Endodermal cell (in vitro differentiated cells): ENCODE results near the gene TAAR8. TPM values are rescaled to one million over a fixed set of nuclear protein-coding genes. Genes with fewer than 3 reads are reported as not detected.

Experiments used
- DNase-seq: peaks from one replicate; pipeline ENCODE4 v3.0.0-alpha.2; 2017
- H3K27ac ChIP-seq: 2 replicates; pipeline ENCODE4 v1.5.1; 2013; ENCODE audit warnings: mild to moderate bottlenecking, low read depth, low read length, moderate library complexity
- H3K27me3 ChIP-seq: 2 replicates; pipeline ENCODE4 v1.6.1; 2013; ENCODE audit warnings: mild to moderate bottlenecking, low read length, moderate library complexity; ENCODE audit not compliant: insufficient read depth, control insufficient read depth, poor library complexity, severe bottlenecking
- H3K36me3 ChIP-seq: 2 replicates; pipeline ENCODE4 v1.7.0; 2013; ENCODE audit warnings: mild to moderate bottlenecking, low read length, moderate library complexity; ENCODE audit not compliant: control insufficient read depth, insufficient read depth
- H3K4me1 ChIP-seq: one replicate; pipeline ENCODE4 v1.7.0; 2013; ENCODE audit warnings: low read length; ENCODE audit not compliant: control insufficient read depth, insufficient read depth
- H3K4me3 ChIP-seq: 2 replicates; pipeline ENCODE4 v1.5.1; 2013; ENCODE audit warnings: mild to moderate bottlenecking, low read length, moderate library complexity
- H3K9ac ChIP-seq: 2 replicates; pipeline ENCODE4 v1.6.1; 2013; ENCODE audit warnings: mild to moderate bottlenecking, low read length, moderate library complexity; ENCODE audit not compliant: poor library complexity, severe bottlenecking; ENCODE audit errors: extremely low read depth
- H3K9me3 ChIP-seq: 2 replicates; pipeline ENCODE4 v1.6.1; 2013; ENCODE audit warnings: mild to moderate bottlenecking, low read length, moderate library complexity; ENCODE audit not compliant: control insufficient read depth
- H3K27ac Mint-ChIP-seq: 2 replicates; pipeline ENCODE4 v1.8.0; 2020; ENCODE audit warnings: mixed read lengths
- H3K27me3 Mint-ChIP-seq: 2 replicates; pipeline ENCODE4 v1.8.0; 2021; ENCODE audit warnings: mild to moderate bottlenecking, mixed read lengths; ENCODE audit not compliant: insufficient read depth
- H3K36me3 Mint-ChIP-seq: 2 replicates; pipeline ENCODE4 v1.8.0; 2020; ENCODE audit warnings: low read depth, mixed read lengths
- H3K4me1 Mint-ChIP-seq: 2 replicates; pipeline ENCODE4 v1.8.0; 2020; ENCODE audit warnings: mixed read lengths
- H3K4me3 Mint-ChIP-seq: 2 replicates; pipeline ENCODE4 v1.8.0; 2020; ENCODE audit warnings: mild to moderate bottlenecking, moderate library complexity, mixed read lengths
- H3K9me3 Mint-ChIP-seq: 2 replicates; pipeline ENCODE4 v1.8.0; 2020; ENCODE audit warnings: mild to moderate bottlenecking, mixed read lengths
- CTCF ChIP-seq: fragments of 200-600 bp; sonication (generic); conservative IDR thresholded peaks from 2 replicates; pipeline ENCODE4 v1.5.0; 2021; ENCODE audit warnings: antibody characterized with exemption, mild to moderate bottlenecking
- WGBS, 2 experiments: methylation state at CpG; one replicate each; pipeline versions ENCODE4 v1.1.5 to v1.1.7; 2013; ENCODE audit warnings: missing lambda C conversion rate in 2 of 2, mixed read lengths in 1 of 2; ENCODE audit not compliant: insufficient coverage in 1 of 2, insufficient read length in 1 of 2; 5-methylcytosine and 5-hydroxymethylcytosine counted together
- total RNA-seq, 2 donors: library from RNA; stranded (reverse); fragmentation: NEBNext Ultra II Directional in 1 of 2; extraction: Animal tissue kit (Norgen Biotek cat#: 25700) in 1 of 2; gene quantifications; 2 replicates in 1 of 2; 3 replicates in 1 of 2; pipeline ENCODE4 v1.2.1, GENCODE V29; 2021

The TAAR8 gene
- total RNA-seq, 2 donors from 2014 or later: not detected

- H3K27me3 Mint-ChIP-seq: no peaks in the 10 kb centered on the region
- H3K4me1 ChIP-seq: no peaks in the 10 kb centered on the region
- no peaks in the 10 kb centered on the region for H3K9me3 ChIP-seq
- no peak for DNase-seq
- 92 to 100% methylated on average over 1 to 2 of the region's 2 CpGs for WGBS, 2 experiments
- peaks cover 19% of the 10 kb centered on the region for H3K4me1 Mint-ChIP-seq
- peaks cover 21% of the 10 kb centered on the region for H3K36me3 Mint-ChIP-seq
- H3K4me3 Mint-ChIP-seq: no peak overlapping the region
- no peak for TF ChIP-seq CTCF
- no peak overlapping the region for H3K27ac ChIP-seq
- H3K27me3 ChIP-seq: no peaks in the 10 kb centered on the region
- H3K9me3 Mint-ChIP-seq: no peaks in the 10 kb centered on the region
- peaks cover 10% of the 10 kb centered on the region for H3K36me3 ChIP-seq
- no peak overlapping the region for H3K9ac ChIP-seq
- no peak overlapping the region for H3K4me3 ChIP-seq
- H3K27ac Mint-ChIP-seq: no peak overlapping the region
Measured at GRCh38 chr6:132506461-132506860, 46.0 kb upstream of the TAAR8 start.

- no peaks in the 10 kb centered on the region for H3K9me3 ChIP-seq
- Mint-ChIP-seq H3K4me1 (peaks cover 21% of the 10 kb centered on the region), H3K9me3 (no peaks in the 10 kb centered on the region), H3K27me3 (no peaks in the 10 kb centered on the region), H3K36me3 (peaks cover 14% of the 10 kb centered on the region), H3K27ac (no peak overlapping the region), H3K4me3 (no peak overlapping the region)
- no peak for DNase-seq
- H3K27me3 ChIP-seq: no peaks in the 10 kb centered on the region
- H3K36me3 ChIP-seq: peaks cover 3% of the 10 kb centered on the region
- WGBS, 2 experiments: 95 to 96% methylated on average over 3 to 5 of the region's 5 CpGs
- no peak overlapping the region for H3K9ac ChIP-seq
- no peak overlapping the region for H3K27ac ChIP-seq
- TF ChIP-seq CTCF: no peak
- H3K4me1 ChIP-seq: peaks cover 3% of the 10 kb centered on the region
- H3K4me3 ChIP-seq: no peak overlapping the region
Measured at GRCh38 chr6:132506869-132507808, 45.3 kb upstream of the TAAR8 start.

GRCh38 chr6:132511210-132511830, 41.2 kb upstream of the TAAR8 start:
- Histone ChIP-seq H3K9ac (no peak overlapping the region), H3K27ac (no peak overlapping the region)

More at GRCh38 chr6:132511210-132511830, 41.2 kb upstream of the TAAR8 start:
- no peaks in the 10 kb centered on the region for H3K9me3 ChIP-seq
- DNase-seq: no peak
- no peaks in the 10 kb centered on the region for H3K36me3 ChIP-seq
- H3K36me3 Mint-ChIP-seq: peaks cover 4% of the 10 kb centered on the region
- H3K4me3 Mint-ChIP-seq: peak overlapping the region; percentile 86
- H3K4me3 ChIP-seq: peak overlapping the region; percentile 96
- H3K27ac Mint-ChIP-seq: no peak overlapping the region
- H3K27me3 ChIP-seq: peaks cover 25% of the 10 kb centered on the region
- peaks cover 19% of the 10 kb centered on the region for H3K4me1 Mint-ChIP-seq
- WGBS, 2 experiments: 83 to 84% methylated on average over 4 of the region's 4 CpGs
- peaks cover 3% of the 10 kb centered on the region for H3K4me1 ChIP-seq
- TF ChIP-seq CTCF: no peak
- H3K27me3 Mint-ChIP-seq: peaks cover 23% of the 10 kb centered on the region
- H3K9me3 Mint-ChIP-seq: no peaks in the 10 kb centered on the region
